Endothelial cell (in vitro differentiated cells): Measurements from ENCODE around the gene RAB31. TPM values are rescaled to one million over a fixed set of nuclear protein-coding genes. Genes with fewer than 3 reads are reported as not detected.

ENCODE experiments used
- DNase-seq: peaks from one replicate; pipeline ENCODE4 v3.0.0; 2021; ENCODE audit warnings: low spot score
- H3K27ac Mint-ChIP-seq: one replicate; pipeline ENCODE4 v1.8.0; 2021; ENCODE audit warnings: mixed read lengths, inconsistent platforms; ENCODE audit not compliant: unreplicated experiment
- H3K27me3 Mint-ChIP-seq: one replicate; pipeline ENCODE4 v1.8.0; 2021; ENCODE audit warnings: mild to moderate bottlenecking, moderate library complexity, mixed read lengths, inconsistent platforms; ENCODE audit not compliant: unreplicated experiment
- H3K36me3 Mint-ChIP-seq: one replicate; pipeline ENCODE4 v1.8.0; 2021; ENCODE audit warnings: mild to moderate bottlenecking, low read depth, mixed read lengths, inconsistent platforms; ENCODE audit not compliant: unreplicated experiment
- H3K4me1 Mint-ChIP-seq: one replicate; pipeline ENCODE4 v1.8.0; 2021; ENCODE audit warnings: mild to moderate bottlenecking, mixed read lengths, inconsistent platforms; ENCODE audit not compliant: unreplicated experiment
- H3K4me3 Mint-ChIP-seq: one replicate; pipeline ENCODE4 v1.8.0; 2021; ENCODE audit warnings: mild to moderate bottlenecking, mixed read lengths, inconsistent platforms; ENCODE audit not compliant: unreplicated experiment
- H3K9me3 Mint-ChIP-seq: one replicate; pipeline ENCODE4 v1.8.0; 2021; ENCODE audit warnings: mixed read lengths, inconsistent platforms; ENCODE audit not compliant: unreplicated experiment
- total RNA-seq: library from RNA; stranded (reverse); fragmentation: NEBNext Ultra II Directional; extraction: Animal tissue kit (Norgen Biotek cat#: 25700); gene quantifications from one replicate; pipeline ENCODE4 v1.2.1, GENCODE V29; 2021; ENCODE audit not compliant: unreplicated experiment
- TF ChIP-seq, protein P1 (sequence below): fragments of 200-600 bp; sonication (generic); IDR thresholded peaks from one replicate; pipeline ENCODE4 v1.5.0; 2021; ENCODE audit warnings: antibody characterized with exemption; ENCODE audit not compliant: unreplicated experiment

RAB31 gene
- total RNA-seq, 1 donor from 2014 or later, result 88.8 TPM

DNA sequence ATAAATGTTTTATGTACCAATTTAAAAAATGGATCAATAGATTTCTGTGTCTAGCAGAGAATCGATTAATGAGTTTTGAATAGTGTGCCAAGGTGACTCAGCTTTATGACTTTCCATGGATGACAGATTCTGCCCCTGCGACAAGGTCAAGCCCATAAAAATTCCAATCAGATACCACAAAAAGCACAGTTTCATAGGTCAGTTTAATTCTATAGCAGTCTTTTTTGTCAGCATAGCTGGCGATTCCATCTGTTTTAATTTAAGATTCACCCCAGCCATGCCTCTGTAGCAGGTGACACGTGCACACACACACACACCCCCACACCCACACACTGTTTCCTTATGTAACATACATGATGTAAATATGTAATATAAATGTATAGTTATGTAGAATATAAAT lies 28.9 kb downstream of the RAB31 start:
- Mint-ChIP-seq H3K27me3 (peaks cover 6% of the 10 kb centered on the region), H3K36me3 (peaks cover 3% of the 10 kb centered on the region), H3K4me3 (no peak overlapping the region), H3K4me1 (peaks cover 29% of the 10 kb centered on the region), H3K9me3 (no peaks in the 10 kb centered on the region), H3K27ac (no peak overlapping the region)
- TF ChIP-seq, protein P1, sequence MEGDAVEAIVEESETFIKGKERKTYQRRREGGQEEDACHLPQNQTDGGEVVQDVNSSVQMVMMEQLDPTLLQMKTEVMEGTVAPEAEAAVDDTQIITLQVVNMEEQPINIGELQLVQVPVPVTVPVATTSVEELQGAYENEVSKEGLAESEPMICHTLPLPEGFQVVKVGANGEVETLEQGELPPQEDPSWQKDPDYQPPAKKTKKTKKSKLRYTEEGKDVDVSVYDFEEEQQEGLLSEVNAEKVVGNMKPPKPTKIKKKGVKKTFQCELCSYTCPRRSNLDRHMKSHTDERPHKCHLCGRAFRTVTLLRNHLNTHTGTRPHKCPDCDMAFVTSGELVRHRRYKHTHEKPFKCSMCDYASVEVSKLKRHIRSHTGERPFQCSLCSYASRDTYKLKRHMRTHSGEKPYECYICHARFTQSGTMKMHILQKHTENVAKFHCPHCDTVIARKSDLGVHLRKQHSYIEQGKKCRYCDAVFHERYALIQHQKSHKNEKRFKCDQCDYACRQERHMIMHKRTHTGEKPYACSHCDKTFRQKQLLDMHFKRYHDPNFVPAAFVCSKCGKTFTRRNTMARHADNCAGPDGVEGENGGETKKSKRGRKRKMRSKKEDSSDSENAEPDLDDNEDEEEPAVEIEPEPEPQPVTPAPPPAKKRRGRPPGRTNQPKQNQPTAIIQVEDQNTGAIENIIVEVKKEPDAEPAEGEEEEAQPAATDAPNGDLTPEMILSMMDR, result no peak
- no peak for DNase-seq

DNA sequence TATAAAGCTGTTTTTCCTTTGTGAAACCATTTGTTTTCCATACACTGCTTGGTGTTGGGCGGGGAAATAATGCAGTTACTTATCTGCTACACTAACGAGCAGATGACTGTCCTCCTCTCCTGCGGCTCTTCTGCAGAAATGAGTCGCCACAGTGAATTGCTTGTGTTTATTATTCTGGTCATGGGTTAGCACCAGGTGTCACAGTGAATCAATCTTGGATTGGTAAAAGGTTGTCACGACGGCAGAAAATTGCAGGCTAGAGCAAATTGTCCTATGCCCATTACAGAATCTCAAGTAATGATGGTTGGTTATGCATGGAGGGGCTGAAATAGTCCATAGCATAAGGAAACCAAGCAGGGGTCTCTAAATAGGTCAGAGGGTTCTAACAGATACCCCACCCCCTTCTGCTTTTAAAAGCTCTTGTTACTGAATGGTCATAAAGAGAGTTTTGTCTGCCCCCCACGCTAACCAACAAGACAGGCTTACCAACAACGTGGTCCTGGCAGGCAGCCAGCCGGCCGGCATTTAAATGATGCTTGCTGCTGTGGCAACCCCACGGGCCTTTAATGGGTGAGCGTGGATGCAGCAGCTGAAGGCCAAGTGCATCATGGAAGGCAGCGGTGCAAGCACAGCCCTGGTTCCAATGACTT lies 29.5 kb downstream of the RAB31 start:
- peaks cover 8% of the 10 kb centered on the region for H3K27me3 Mint-ChIP-seq
- peaks cover 34% of the 10 kb centered on the region for H3K4me1 Mint-ChIP-seq
- TF ChIP-seq, protein P1, result no peak
- no peak overlapping the region for H3K4me3 Mint-ChIP-seq
- no peaks in the 10 kb centered on the region for H3K9me3 Mint-ChIP-seq
- DNase-seq, result no peak
- peaks cover 3% of the 10 kb centered on the region for H3K36me3 Mint-ChIP-seq
- H3K27ac Mint-ChIP-seq, result no peak overlapping the region

DNA sequence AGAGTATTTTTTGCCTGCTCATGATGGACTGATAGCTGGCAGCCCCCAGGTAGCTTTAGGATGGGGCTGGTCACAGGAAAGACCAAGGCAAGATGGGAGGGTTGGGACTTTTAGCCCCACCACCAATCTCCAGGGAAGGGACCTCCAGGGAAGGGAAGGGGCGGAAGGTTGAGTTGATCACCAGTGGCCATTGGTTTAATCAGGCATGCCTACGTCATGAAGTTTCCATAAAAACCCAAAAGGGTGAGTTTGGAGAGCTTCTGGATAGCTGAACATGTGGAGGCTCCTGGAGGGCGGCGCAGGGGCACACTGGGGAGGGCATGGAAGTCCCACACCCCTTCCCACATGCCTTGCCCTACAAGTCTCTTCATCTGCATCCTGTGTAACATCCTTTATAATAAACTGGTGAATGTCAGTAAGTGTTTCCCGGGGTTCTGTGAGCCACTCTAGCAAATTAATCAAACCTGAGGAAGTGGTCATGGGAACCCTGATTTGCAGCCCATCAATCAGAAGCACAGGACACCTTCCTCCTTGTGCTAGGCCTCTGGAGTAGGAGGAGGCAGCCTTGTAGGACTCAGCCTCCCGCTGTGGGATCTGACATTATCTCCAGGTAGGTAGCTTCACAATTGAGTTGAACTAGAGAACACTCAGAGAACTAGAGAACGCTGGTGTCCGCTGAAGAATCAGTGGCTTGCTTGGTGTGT lies 30.3 kb downstream of the RAB31 start:
- H3K4me1 Mint-ChIP-seq, result peaks cover 37% of the 10 kb centered on the region
- H3K36me3 Mint-ChIP-seq, result peaks cover 3% of the 10 kb centered on the region
- peaks cover 8% of the 10 kb centered on the region for H3K27me3 Mint-ChIP-seq
- DNase-seq, result no peak
- TF ChIP-seq, protein P1, result no peak
- no peaks in the 10 kb centered on the region for H3K9me3 Mint-ChIP-seq
- no peak overlapping the region for H3K4me3 Mint-ChIP-seq
- H3K27ac Mint-ChIP-seq, result no peak overlapping the region

DNA sequence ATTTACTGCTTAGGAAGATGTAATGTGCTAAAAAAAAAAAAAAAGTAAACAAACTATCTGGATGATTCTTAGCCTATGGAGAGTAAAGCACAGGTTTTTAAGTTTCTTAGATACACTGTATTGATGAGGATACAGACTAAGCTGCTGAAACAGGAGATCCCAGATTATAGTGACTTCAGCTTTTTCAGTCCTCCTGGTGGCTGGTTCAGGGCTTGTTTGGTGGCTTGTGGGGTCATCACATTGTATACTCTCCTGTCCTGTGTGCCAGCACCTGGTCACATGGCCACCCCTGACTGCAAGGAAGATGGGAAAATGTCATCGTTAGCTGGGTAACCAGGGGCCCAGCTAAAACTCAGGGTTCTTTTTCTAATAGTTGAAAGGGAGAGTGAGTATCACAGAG lies 31.4 kb downstream of the RAB31 start:
- peak overlapping the region; percentile 33 for H3K27ac Mint-ChIP-seq
- TF ChIP-seq, protein P1, result no peak
- H3K4me1 Mint-ChIP-seq, result peaks cover 36% of the 10 kb centered on the region

DNA sequence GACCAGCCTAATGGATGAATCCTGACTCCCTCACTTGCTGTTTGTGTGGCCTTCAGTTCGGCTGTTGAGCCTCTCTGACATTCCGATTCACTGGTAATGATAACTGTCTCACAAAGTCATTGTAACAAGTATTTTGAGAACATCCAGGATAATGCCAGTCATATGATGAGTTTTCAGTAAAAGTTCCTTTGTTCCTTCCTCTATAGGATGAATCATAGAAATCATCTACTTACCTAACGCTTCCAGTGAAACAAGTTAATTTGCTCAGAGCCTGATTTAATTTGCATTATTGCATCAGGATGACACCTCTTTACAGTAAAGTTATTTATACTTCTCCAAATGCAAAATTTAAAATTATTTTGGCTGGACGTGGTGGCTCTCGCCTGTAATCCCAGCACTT lies 32.0 kb downstream of the RAB31 start:
- Mint-ChIP-seq H3K9me3 (no peaks in the 10 kb centered on the region), H3K27ac (peak overlapping the region; percentile 48), H3K36me3 (no peaks in the 10 kb centered on the region), H3K27me3 (peaks cover 6% of the 10 kb centered on the region), H3K4me3 (no peak overlapping the region), H3K4me1 (peaks cover 42% of the 10 kb centered on the region)
- TF ChIP-seq, protein P1, result no peak
- DNase-seq, result no peak

More for the DNA sequence above, 31.4 kb downstream of the RAB31 start:
- no peaks in the 10 kb centered on the region for H3K9me3 Mint-ChIP-seq
- H3K4me3 Mint-ChIP-seq, result no peak overlapping the region
- peaks cover 6% of the 10 kb centered on the region for H3K27me3 Mint-ChIP-seq
- DNase-seq, result no peak
- H3K36me3 Mint-ChIP-seq, result no peaks in the 10 kb centered on the region
